WTC11 (cell line): ENCODE measurements around the gene UNC79. TPM values are rescaled to one million over a fixed set of nuclear protein-coding genes. Genes with fewer than 3 reads are reported as not detected.

Experiments used
- ATAC-seq: fragments of 200-7000 bp; cut with Tn5 transposase; 2 replicates; pipeline ENCODE4 v1.10.0; 2021; ENCODE audit warnings: mild to moderate bottlenecking, moderate library complexity
- CTCF ChIA-PET: fragments of 300-600 bp; sonication (Branson Sonifier 250); formaldehyde crosslinking; loops from one replicate; lab custom pipeline; 2021; ENCODE audit warnings: antibody characterized with exemption; lab: Charles Lee
- POLR2A ChIA-PET: fragments of 350-600 bp; sonication (Branson Sonifier 250); formaldehyde crosslinking; loops from one replicate; lab custom pipeline; 2021; ENCODE audit warnings: antibody characterized with exemption; lab: Charles Lee
- DNase-seq: peaks from one replicate; pipeline ENCODE4 v3.0.0; 2021; ENCODE audit warnings: low spot score
- H3K27ac Mint-ChIP-seq: 2 replicates; pipeline ENCODE4 v1.8.0; 2021; ENCODE audit warnings: mixed read lengths
- H3K27me3 Mint-ChIP-seq: 2 replicates; pipeline ENCODE4 v1.8.0; 2021; ENCODE audit warnings: low read depth, mild to moderate bottlenecking, moderate library complexity, mixed read lengths
- H3K36me3 Mint-ChIP-seq: 2 replicates; pipeline ENCODE4 v1.8.0; 2021; ENCODE audit warnings: mixed read lengths
- H3K4me1 Mint-ChIP-seq: 2 replicates; pipeline ENCODE4 v1.8.0; 2022; ENCODE audit warnings: mixed read lengths
- H3K4me3 Mint-ChIP-seq: 2 replicates; pipeline ENCODE4 v1.8.0; 2021; ENCODE audit warnings: mild to moderate bottlenecking, moderate library complexity, mixed read lengths
- H3K9me3 Mint-ChIP-seq: 2 replicates; pipeline ENCODE4 v1.8.0; 2021; ENCODE audit warnings: mixed read lengths
- E2F4 ChIP-seq: sonication (generic); formaldehyde crosslinking; IDR thresholded peaks from 2 replicates; pipeline ENCODE4 v1.8.1; 2022; ENCODE audit warnings: low read depth, mild to moderate bottlenecking, moderate library complexity, missing genetic modification reagents, borderline replicate concordance
- ETV6 ChIP-seq: sonication (generic); formaldehyde crosslinking; IDR thresholded peaks from 2 replicates; pipeline ENCODE4 v1.8.1; 2022; ENCODE audit warnings: mild to moderate bottlenecking, missing genetic modification reagents
- FOXJ3 ChIP-seq: sonication (generic); formaldehyde crosslinking; IDR thresholded peaks from 2 replicates; pipeline ENCODE4 v1.9.0; 2021; ENCODE audit warnings: missing genetic modification reagents, mild to moderate bottlenecking, borderline replicate concordance
- GRHL2 ChIP-seq: fragments of 250-450 bp; sonication (Bioruptor Pico); IDR thresholded peaks from 2 replicates; pipeline ENCODE4 v1.8.0; 2022; ENCODE audit warnings: mild to moderate bottlenecking, moderate library complexity; ENCODE audit not compliant: insufficient replicate concordance, severe bottlenecking
- GTF2I ChIP-seq: fragments of 250-450 bp; sonication (Bioruptor Pico); conservative IDR thresholded peaks from 2 replicates; pipeline ENCODE4 v1.4.0; 2021; ENCODE audit warnings: mild to moderate bottlenecking
- JAZF1 ChIP-seq: fragments of 250-450 bp; sonication (Bioruptor Pico); IDR thresholded peaks from 2 replicates; pipeline ENCODE4 v1.9.0; 2021; ENCODE audit warnings: moderate library complexity, mild to moderate bottlenecking, inconsistent platforms
- NFATC4 ChIP-seq: fragments of 250-450 bp; sonication (Bioruptor Pico); IDR thresholded peaks from 2 replicates; pipeline ENCODE4 v1.9.0; 2021; ENCODE audit warnings: mild to moderate bottlenecking
- NFE2L1 ChIP-seq: sonication (generic); formaldehyde crosslinking; IDR thresholded peaks from 2 replicates; pipeline ENCODE4 v1.8.1; 2023; ENCODE audit warnings: missing genetic modification reagents
- NR2C2 ChIP-seq: sonication (generic); formaldehyde crosslinking; IDR thresholded peaks from 2 replicates; pipeline ENCODE4 v1.8.0; 2022; ENCODE audit warnings: mild to moderate bottlenecking, missing genetic modification reagents
- NR3C1 ChIP-seq: sonication (generic); formaldehyde crosslinking; conservative IDR thresholded peaks from 2 replicates; pipeline ENCODE4 v1.8.1; 2023; ENCODE audit warnings: low read depth, mild to moderate bottlenecking, missing genetic modification reagents
- SMAD3 ChIP-seq: sonication (generic); formaldehyde crosslinking; IDR thresholded peaks from 2 replicates; pipeline ENCODE4 v1.8.0; 2022; ENCODE audit warnings: missing genetic modification reagents, mild to moderate bottlenecking, borderline replicate concordance
- TCF7 ChIP-seq: sonication (generic); formaldehyde crosslinking; IDR thresholded peaks from 2 replicates; pipeline ENCODE4 v1.8.0; 2022; ENCODE audit warnings: mild to moderate bottlenecking, low read depth, missing genetic modification reagents, moderate library complexity
- TEAD4 ChIP-seq: sonication (generic); formaldehyde crosslinking; IDR thresholded peaks from 2 replicates; pipeline ENCODE4 v1.8.0; 2022; ENCODE audit warnings: mild to moderate bottlenecking, missing genetic modification reagents
- ZNF219 ChIP-seq: sonication (generic); formaldehyde crosslinking; IDR thresholded peaks from 2 replicates; pipeline ENCODE4 v1.8.0; 2023; ENCODE audit warnings: missing genetic modification reagents, mild to moderate bottlenecking, borderline replicate concordance
- ZNF423 ChIP-seq: fragments of 250-450 bp; sonication (Bioruptor Pico); IDR thresholded peaks from 2 replicates; pipeline ENCODE4 v2.1.2; 2022; ENCODE audit warnings: mild to moderate bottlenecking, moderate library complexity
- ZNF671 ChIP-seq: fragments of 250-450 bp; sonication (Bioruptor Pico); IDR thresholded peaks from 2 replicates; pipeline ENCODE4 v1.8.0; 2021; ENCODE audit warnings: mild to moderate bottlenecking
- total RNA-seq: library from RNA; stranded (reverse); gene quantifications from 3 replicates; pipeline ENCODE4 v1.2.3, GENCODE V29; 2021
- TF ChIP-seq, protein P1 (sequence below): sonication (generic); formaldehyde crosslinking; conservative IDR thresholded peaks from 2 replicates; pipeline ENCODE4 v1.8.1; 2023; ENCODE audit warnings: mild to moderate bottlenecking, low read depth, missing genetic modification reagents, moderate library complexity
- TF ChIP-seq, protein P2 (sequence below): fragments of 250-450 bp; sonication (Bioruptor Pico); IDR thresholded peaks from 2 replicates; pipeline ENCODE4 v1.8.0; 2021; ENCODE audit warnings: mild to moderate bottlenecking
- TF ChIP-seq, protein P3 (sequence below): sonication (generic); formaldehyde crosslinking; IDR thresholded peaks from 2 replicates; pipeline ENCODE4 v1.8.1; 2023; ENCODE audit warnings: mild to moderate bottlenecking, missing genetic modification reagents

The UNC79 gene
- total RNA-seq, 1 experiment from 2014 or later, result 2.1 TPM

- TF ChIP-seq SMAD3 (no peak), FOXJ3 (CRISPR knock-in tag) (no peak), GRHL2 (no peak), ZNF219 (CRISPR knock-in tag) (no peak)
- TF ChIP-seq, protein P1, sequence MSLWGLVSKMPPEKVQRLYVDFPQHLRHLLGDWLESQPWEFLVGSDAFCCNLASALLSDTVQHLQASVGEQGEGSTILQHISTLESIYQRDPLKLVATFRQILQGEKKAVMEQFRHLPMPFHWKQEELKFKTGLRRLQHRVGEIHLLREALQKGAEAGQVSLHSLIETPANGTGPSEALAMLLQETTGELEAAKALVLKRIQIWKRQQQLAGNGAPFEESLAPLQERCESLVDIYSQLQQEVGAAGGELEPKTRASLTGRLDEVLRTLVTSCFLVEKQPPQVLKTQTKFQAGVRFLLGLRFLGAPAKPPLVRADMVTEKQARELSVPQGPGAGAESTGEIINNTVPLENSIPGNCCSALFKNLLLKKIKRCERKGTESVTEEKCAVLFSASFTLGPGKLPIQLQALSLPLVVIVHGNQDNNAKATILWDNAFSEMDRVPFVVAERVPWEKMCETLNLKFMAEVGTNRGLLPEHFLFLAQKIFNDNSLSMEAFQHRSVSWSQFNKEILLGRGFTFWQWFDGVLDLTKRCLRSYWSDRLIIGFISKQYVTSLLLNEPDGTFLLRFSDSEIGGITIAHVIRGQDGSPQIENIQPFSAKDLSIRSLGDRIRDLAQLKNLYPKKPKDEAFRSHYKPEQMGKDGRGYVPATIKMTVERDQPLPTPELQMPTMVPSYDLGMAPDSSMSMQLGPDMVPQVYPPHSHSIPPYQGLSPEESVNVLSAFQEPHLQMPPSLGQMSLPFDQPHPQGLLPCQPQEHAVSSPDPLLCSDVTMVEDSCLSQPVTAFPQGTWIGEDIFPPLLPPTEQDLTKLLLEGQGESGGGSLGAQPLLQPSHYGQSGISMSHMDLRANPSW (CRISPR knock-in tag), result no peak
- TF ChIP-seq, all 79 proteins: peak for 0
- peak; percentile 47; the same call in 1 of the 2 replicates for ATAC-seq
- Mint-ChIP-seq H3K4me1 (peaks cover 9% of the 10 kb centered on the region; the same call in 1 of the 2 replicates), H3K27me3 (no peaks in the 10 kb centered on the region), H3K36me3 (no peaks in the 10 kb centered on the region), H3K9me3 (no peaks in the 10 kb centered on the region), H3K4me3 (no peak overlapping the region), H3K27ac (no peak overlapping the region)
- peak; percentile 44 for DNase-seq
- ChIA-PET POLR2A (no interaction called here), CTCF (interaction anchor here (0.6 to 1.4 kb wide), 16 partner anchors 12 to 667 kb away, joined by 3 to 14 read pairs (median 4); partner anchors contain the start of genes GON7, LYSET, MOAP1 and UBR7)
These were observed 188.5 kb downstream of the UNC79 start for GRCh38 chr14:93619176-93619793.

DNA sequence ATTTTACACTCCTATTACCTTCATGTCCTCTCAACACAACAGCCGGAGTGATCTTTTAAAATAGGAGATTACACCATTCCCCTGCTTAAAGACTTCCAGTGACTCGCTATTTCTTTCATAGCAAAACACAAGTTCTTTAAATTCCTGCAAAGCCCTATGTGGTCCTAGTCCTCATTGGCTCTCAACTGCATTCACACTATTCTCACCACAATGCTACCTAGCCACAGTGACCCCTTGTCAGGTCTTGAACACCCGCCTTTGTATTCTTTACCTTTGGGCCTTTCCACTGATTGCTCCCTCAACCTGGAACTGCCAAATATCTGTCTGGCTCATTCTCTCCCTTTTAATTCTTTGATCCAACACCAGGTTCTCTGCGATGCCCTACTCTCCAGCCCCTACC lies 197.3 kb downstream of the UNC79 start:
- DNase-seq (no peak), ATAC-seq (no peak)
- Mint-ChIP-seq H3K4me1 (no peaks in the 10 kb centered on the region), H3K4me3 (no peak overlapping the region), H3K36me3 (no peaks in the 10 kb centered on the region), H3K27ac (no peak overlapping the region), H3K27me3 (no peaks in the 10 kb centered on the region), H3K9me3 (no peaks in the 10 kb centered on the region)
- TF ChIP-seq E2F4 (CRISPR knock-in tag) (no peak), NR2C2 (CRISPR knock-in tag) (no peak), ZNF671 (no peak), ZNF423 (CRISPR knock-in tag) (no peak), GTF2I (CRISPR knock-in tag) (no peak), ETV6 (CRISPR knock-in tag) (no peak), TCF7 (CRISPR knock-in tag) (no peak), TEAD4 (CRISPR knock-in tag) (no peak), NFE2L1 (CRISPR knock-in tag) (no peak), JAZF1 (CRISPR knock-in tag) (no peak), NFATC4 (CRISPR knock-in tag) (no peak), NR3C1 (CRISPR knock-in tag) (no peak)
- TF ChIP-seq, protein P2, sequence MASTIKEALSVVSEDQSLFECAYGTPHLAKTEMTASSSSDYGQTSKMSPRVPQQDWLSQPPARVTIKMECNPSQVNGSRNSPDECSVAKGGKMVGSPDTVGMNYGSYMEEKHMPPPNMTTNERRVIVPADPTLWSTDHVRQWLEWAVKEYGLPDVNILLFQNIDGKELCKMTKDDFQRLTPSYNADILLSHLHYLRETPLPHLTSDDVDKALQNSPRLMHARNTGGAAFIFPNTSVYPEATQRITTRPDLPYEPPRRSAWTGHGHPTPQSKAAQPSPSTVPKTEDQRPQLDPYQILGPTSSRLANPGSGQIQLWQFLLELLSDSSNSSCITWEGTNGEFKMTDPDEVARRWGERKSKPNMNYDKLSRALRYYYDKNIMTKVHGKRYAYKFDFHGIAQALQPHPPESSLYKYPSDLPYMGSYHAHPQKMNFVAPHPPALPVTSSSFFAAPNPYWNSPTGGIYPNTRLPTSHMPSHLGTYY (CRISPR knock-in tag), result no peak
- TF ChIP-seq, protein P3, sequence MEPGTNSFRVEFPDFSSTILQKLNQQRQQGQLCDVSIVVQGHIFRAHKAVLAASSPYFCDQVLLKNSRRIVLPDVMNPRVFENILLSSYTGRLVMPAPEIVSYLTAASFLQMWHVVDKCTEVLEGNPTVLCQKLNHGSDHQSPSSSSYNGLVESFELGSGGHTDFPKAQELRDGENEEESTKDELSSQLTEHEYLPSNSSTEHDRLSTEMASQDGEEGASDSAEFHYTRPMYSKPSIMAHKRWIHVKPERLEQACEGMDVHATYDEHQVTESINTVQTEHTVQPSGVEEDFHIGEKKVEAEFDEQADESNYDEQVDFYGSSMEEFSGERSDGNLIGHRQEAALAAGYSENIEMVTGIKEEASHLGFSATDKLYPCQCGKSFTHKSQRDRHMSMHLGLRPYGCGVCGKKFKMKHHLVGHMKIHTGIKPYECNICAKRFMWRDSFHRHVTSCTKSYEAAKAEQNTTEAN (CRISPR knock-in tag), result no peak
- ChIA-PET POLR2A (no interaction called here), CTCF (no interaction called here)
